PC-3 (cell line): Measurements from ENCODE around the gene SLC1A7. TPM values are rescaled to one million over a fixed set of nuclear protein-coding genes. Genes with fewer than 3 reads are reported as not detected.
A peak's percentile ranks its signal among the peaks of the same experiment; 100 is the strongest.

ENCODE experiments used
- ATAC-seq: fragments of 200-7000 bp; cut with Tn5 transposase; 2 replicates; pipeline ENCODE4 v1.9.1; 2020; ENCODE audit warnings: mild to moderate bottlenecking, moderate library complexity
- BruUV-seq: library from RNA; stranded (reverse); fragments of 400-500 nt; replicated peaks from 2 replicates; lab custom pipeline; 2021; lab: Mats Ljungman, UMichigan
- CTCF ChIA-PET: fragments of 300-600 bp; sonication (Branson Sonifier 250); formaldehyde crosslinking; loops from one replicate; lab custom pipeline; 2022; ENCODE audit warnings: antibody characterized with exemption; lab: Charles Lee
- POLR2A ChIA-PET: fragments of 300-600 bp; sonication (Branson Sonifier 250); formaldehyde crosslinking; loops from one replicate; lab custom pipeline; 2022; ENCODE audit warnings: antibody characterized with exemption; ENCODE audit not compliant: unreplicated experiment; lab: Charles Lee
- DNase-seq: peaks from one replicate; pipeline ENCODE4 v3.0.0-alpha.2; 2015
- H2AFZ ChIP-seq: fragments of 300-600 bp; sonication (generic); 2 replicates; pipeline ENCODE4 v1.6.0; 2016; ENCODE audit warnings: antibody characterized with exemption, low read length
- H3F3A ChIP-seq: fragments of 300-600 bp; sonication (generic); one replicate; pipeline ENCODE4 v1.6.0; 2017; ENCODE audit warnings: antibody characterized with exemption, low read length, control low read depth, mild to moderate bottlenecking; ENCODE audit not compliant: unreplicated experiment
- H3K27ac ChIP-seq: fragments of 300-600 bp; sonication (generic); 2 replicates; pipeline ENCODE4 v1.5.1; 2016; ENCODE audit warnings: mild to moderate bottlenecking, low read length
- H3K27me3 ChIP-seq: fragments of 300-600 bp; sonication (generic); 2 replicates; pipeline ENCODE4 v1.6.1; 2016; ENCODE audit warnings: low read length, mixed read lengths
- H3K36me3 ChIP-seq: fragments of 300-600 bp; sonication (generic); 2 replicates; pipeline ENCODE4 v1.6.1; 2016; ENCODE audit warnings: low read depth, mixed run types, low read length, mixed read lengths
- H3K4me1 ChIP-seq: fragments of 300-600 bp; sonication (generic); 2 replicates; pipeline ENCODE4 v1.5.1; 2016; ENCODE audit warnings: low read length; ENCODE audit not compliant: insufficient read depth
- H3K4me2 ChIP-seq: fragments of 300-600 bp; sonication (generic); 2 replicates; pipeline ENCODE4 v1.6.0; 2016; ENCODE audit warnings: low read length
- H3K4me3 ChIP-seq: fragments of 300-600 bp; sonication (generic); 2 replicates; pipeline ENCODE4 v1.5.1; 2016; ENCODE audit warnings: mild to moderate bottlenecking, low read length, mixed read lengths
- H3K79me2 ChIP-seq: fragments of 300-600 bp; sonication (generic); 2 replicates; pipeline ENCODE4 v1.6.1; 2017; ENCODE audit warnings: low read length, mixed read lengths
- H3K9ac ChIP-seq: fragments of 300-600 bp; sonication (generic); 2 replicates; pipeline ENCODE4 v1.6.0; 2016; ENCODE audit warnings: mild to moderate bottlenecking, low read length
- H3K9me2 ChIP-seq: fragments of 300-600 bp; sonication (generic); replicated peaks from 2 replicates; pipeline ENCODE4 v1.6.1; 2016; ENCODE audit warnings: mixed run types, low read length, mixed read lengths
- H3K9me3 ChIP-seq: fragments of 300-600 bp; sonication (generic); 2 replicates; pipeline ENCODE4 v1.6.1; 2016; ENCODE audit warnings: low read length, mixed read lengths
- H4K20me1 ChIP-seq: fragments of 300-600 bp; sonication (generic); 2 replicates; pipeline ENCODE4 v1.6.1; 2016; ENCODE audit warnings: low read length, mixed read lengths
- CTCF ChIP-seq: fragments of 300-600 bp; sonication (generic); conservative IDR thresholded peaks from 2 replicates; pipeline ENCODE4 v1.5.1; 2017; ENCODE audit warnings: antibody characterized with exemption, low read depth, mild to moderate bottlenecking, low read length
- EZH2 ChIP-seq: fragments of 300-600 bp; sonication (generic); IDR thresholded peaks from one replicate; pipeline ENCODE4 v1.6.1; 2017; ENCODE audit warnings: antibody characterized with exemption, mild to moderate bottlenecking, low read length; ENCODE audit not compliant: unreplicated experiment
- EZH2phosphoT487 ChIP-seq: fragments of 300-600 bp; sonication (generic); IDR thresholded peaks from 2 replicates; pipeline ENCODE4 v1.6.1; 2018; ENCODE audit warnings: mild to moderate bottlenecking, antibody characterized with exemption, low read length, borderline replicate concordance
- intact Hi-C: fragments of 100-400 bp; cut with micrococcal nuclease; formaldehyde crosslinking; loops from 2 replicates; pipeline ENCODE4 v1.9.0; 2023
- total RNA-seq: library from RNA; depleted of rRNA; stranded (reverse); fragments of >200 nt; gene quantifications from 2 replicates; pipeline ENCODE4 v1.2.3, GENCODE V29; 2014

Gene SLC1A7
- total RNA-seq, 1 experiment from 2014 or later = 0.26 TPM

DNA sequence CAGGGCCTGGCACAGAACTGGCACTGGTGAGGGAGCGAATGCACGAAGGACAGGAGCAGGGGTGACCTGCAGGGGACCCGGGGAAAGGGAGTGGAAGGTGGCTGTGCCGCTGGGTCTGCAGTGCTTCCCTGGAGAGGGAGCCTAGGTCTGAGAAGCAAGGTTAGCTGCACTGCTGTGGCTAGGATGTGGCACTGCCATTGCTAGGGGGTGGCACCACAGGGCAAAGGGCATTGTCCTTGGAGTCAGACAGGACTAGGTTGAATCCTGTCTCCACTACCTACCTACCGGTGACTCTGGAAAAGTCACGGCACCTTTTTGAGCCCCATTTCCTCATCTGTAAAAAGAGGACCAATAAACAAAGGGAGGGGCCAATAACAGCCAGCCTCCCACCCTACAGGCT is 28.3 kb downstream of the SLC1A7 start:
- no TSS peak for BruUV-seq
- intact Hi-C loops = no loop called here
- Histone ChIP-seq H3K9ac (no peak overlapping the region), H3K27ac (no peak overlapping the region), H2AFZ (no peak overlapping the region), H3K4me1 (peaks cover 27% of the 10 kb centered on the region), H3K79me2 (no peaks in the 10 kb centered on the region), H3K36me3 (no peaks in the 10 kb centered on the region), H3K9me2 (no peaks in the 10 kb centered on the region), H3K4me3 (no peak overlapping the region), H3F3A (no peaks in the 10 kb centered on the region), H3K27me3 (no peaks in the 10 kb centered on the region), H3K9me3 (no peaks in the 10 kb centered on the region), H3K4me2 (no peak overlapping the region), H4K20me1 (no peaks in the 10 kb centered on the region)
- DNase-seq (no peak), ATAC-seq (no peak)
- ChIA-PET CTCF (no interaction called here), POLR2A (no interaction called here)
- no peak for TF ChIP-seq EZH2phosphoT487
- no peak for TF ChIP-seq CTCF
- TF ChIP-seq EZH2 = no peak

DNA sequence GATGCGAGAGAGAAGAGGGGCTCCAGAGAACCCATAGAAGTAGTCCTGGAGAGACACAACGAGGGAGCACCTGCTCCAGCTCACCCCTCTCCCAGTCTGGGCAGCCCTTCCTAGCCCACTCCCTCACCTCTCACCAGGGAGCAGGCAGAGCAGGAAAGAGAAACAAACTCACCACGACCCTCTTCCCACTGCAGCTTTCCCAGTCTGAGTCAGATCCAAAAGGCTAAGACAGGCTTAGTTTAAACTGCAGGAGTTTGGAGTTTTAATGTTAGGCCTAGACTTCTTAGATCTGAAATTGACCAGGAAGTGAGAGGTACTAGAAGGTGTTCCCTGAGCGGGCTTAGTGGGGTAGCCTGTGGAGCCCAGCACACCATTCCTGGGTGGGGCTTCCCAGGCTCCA is 29.6 kb downstream of the SLC1A7 start:
- intact Hi-C loops = no loop called here
- POLR2A ChIA-PET = no interaction called here
- H3K9me3 ChIP-seq = no peaks in the 10 kb centered on the region
- no peaks in the 10 kb centered on the region for H3K27me3 ChIP-seq
- no TSS peak for BruUV-seq
- no peak overlapping the region for H2AFZ ChIP-seq
- H3K4me2 ChIP-seq = no peak overlapping the region
- H3F3A ChIP-seq = peaks cover 8% of the 10 kb centered on the region
- CTCF ChIA-PET = no interaction called here
- no peaks in the 10 kb centered on the region for H3K9me2 ChIP-seq
- no peak overlapping the region for H3K9ac ChIP-seq
- no peaks in the 10 kb centered on the region for H3K36me3 ChIP-seq
- DNase-seq (peak; percentile 8), ATAC-seq (no peak)
- H3K4me3 ChIP-seq = no peak overlapping the region
- H3K4me1 ChIP-seq = peaks cover 39% of the 10 kb centered on the region
- H3K79me2 ChIP-seq = no peaks in the 10 kb centered on the region
- no peaks in the 10 kb centered on the region for H4K20me1 ChIP-seq
- peak overlapping the region; percentile 96; the same call in 1 of the 2 replicates for H3K27ac ChIP-seq
- no peak for TF ChIP-seq EZH2phosphoT487
- no peak for TF ChIP-seq EZH2
- TF ChIP-seq CTCF = no peak

DNA sequence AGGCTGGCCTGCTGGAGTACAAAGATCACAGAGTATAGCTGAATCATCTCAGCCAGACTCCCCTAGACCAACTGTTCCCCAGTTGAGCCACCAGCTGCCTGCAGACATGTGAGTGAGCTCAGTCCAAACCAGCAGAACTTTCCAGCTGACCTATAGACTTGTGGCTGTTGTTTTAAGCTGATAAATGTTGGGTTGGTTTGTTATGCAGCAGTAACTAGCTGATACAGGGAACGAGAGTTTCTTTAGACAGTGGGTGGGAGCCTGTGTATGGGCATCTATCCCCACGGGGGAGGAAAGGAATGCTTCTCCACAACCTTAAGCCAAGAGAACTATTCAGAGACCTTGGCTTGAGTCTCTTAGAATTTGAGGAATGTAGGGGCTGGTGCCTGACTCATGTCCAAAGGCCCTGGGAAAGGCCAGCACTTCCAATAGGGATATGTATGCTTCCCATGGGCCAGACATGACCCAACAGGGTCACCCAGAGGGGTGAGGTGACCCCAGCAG is 30.1 kb downstream of the SLC1A7 start:
- Histone ChIP-seq H3K9me3 (no peaks in the 10 kb centered on the region), H3K79me2 (no peaks in the 10 kb centered on the region), H3K27me3 (no peaks in the 10 kb centered on the region), H3K27ac (peak overlapping the region; percentile 96), H3K36me3 (no peaks in the 10 kb centered on the region), H3K9me2 (no peaks in the 10 kb centered on the region), H3F3A (peaks cover 9% of the 10 kb centered on the region), H3K4me1 (peaks cover 41% of the 10 kb centered on the region), H3K4me3 (no peak overlapping the region), H4K20me1 (no peaks in the 10 kb centered on the region), H3K9ac (no peak overlapping the region), H3K4me2 (no peak overlapping the region), H2AFZ (no peak overlapping the region)
- ATAC-seq (no peak), DNase-seq (peak; percentile 51)
- TF ChIP-seq EZH2 (no peak), CTCF (no peak), EZH2phosphoT487 (no peak)
- ChIA-PET POLR2A (no interaction called here), CTCF (no interaction called here)
- no TSS peak for BruUV-seq
- intact Hi-C loops = no loop called here
